Natural killer cell (primary cell): ENCODE measurements around the gene BOLA2B. TPM values are rescaled to one million over a fixed set of nuclear protein-coding genes. Genes with fewer than 3 reads are reported as not detected.

ENCODE experiments used
- ATAC-seq, 3 donors: fragments of 150-1000 bp in 2 of 3; fragments of 200-7000 bp in 1 of 3; cut with Tn5 transposase; 1 replicate in 1 of 3; 2 replicates in 2 of 3; pipeline ENCODE4 v1.10.0; 2021; ENCODE audit warnings: mild to moderate bottlenecking in 2 of 3, moderate library complexity in 2 of 3
- DNase-seq, 2 donors: peaks; one replicate each; pipeline versions ENCODE4 v3.0.0 to v3.0.0-alpha.2; 2013 to 2021; ENCODE audit warnings: mixed read lengths in 1 of 2
- H3K27ac ChIP-seq: one replicate; pipeline ENCODE4 v1.5.1; 2013; ENCODE audit warnings: mild to moderate bottlenecking, low read length
- H3K27me3 ChIP-seq: one replicate; pipeline ENCODE4 v1.6.1; 2013; ENCODE audit warnings: low read length; ENCODE audit not compliant: control insufficient read depth, insufficient read depth
- H3K36me3 ChIP-seq: one replicate; pipeline ENCODE4 v1.6.1; 2013; ENCODE audit warnings: low read length; ENCODE audit not compliant: control insufficient read depth, insufficient read depth
- H3K4me1 ChIP-seq: one replicate; pipeline ENCODE4 v1.6.1; 2013; ENCODE audit warnings: low read length; ENCODE audit not compliant: control insufficient read depth, insufficient read depth
- H3K4me3 ChIP-seq: one replicate; pipeline ENCODE4 v1.5.1; 2013; ENCODE audit warnings: low read length
- H3K9me3 ChIP-seq: one replicate; pipeline ENCODE4 v1.6.1; 2013; ENCODE audit warnings: low read length; ENCODE audit not compliant: control insufficient read depth, insufficient read depth
- H3K27ac Mint-ChIP-seq, 2 donors: one replicate each; pipeline ENCODE4 v1.8.0; 2022; ENCODE audit warnings: mild to moderate bottlenecking in 2 of 2, mixed read lengths in 2 of 2, moderate library complexity in 1 of 2
- H3K27me3 Mint-ChIP-seq, 2 donors: one replicate each; pipeline ENCODE4 v1.8.0; 2022; ENCODE audit warnings: low read depth in 2 of 2, mixed read lengths in 2 of 2
- H3K36me3 Mint-ChIP-seq: one replicate; pipeline ENCODE4 v1.8.0; 2022; ENCODE audit warnings: mixed read lengths
- H3K4me1 Mint-ChIP-seq, 2 donors: one replicate each; pipeline ENCODE4 v1.8.0; 2022; ENCODE audit warnings: mixed read lengths in 2 of 2
- H3K4me3 Mint-ChIP-seq: one replicate; pipeline ENCODE4 v1.8.0; 2022; ENCODE audit warnings: mild to moderate bottlenecking, moderate library complexity, mixed read lengths
- H3K9me3 Mint-ChIP-seq, 2 donors: one replicate each; pipeline ENCODE4 v1.8.0; 2022; ENCODE audit warnings: mixed read lengths in 2 of 2
- WGBS: methylation state at CpG from one replicate; pipeline ENCODE4 v1.1.7; 2013; ENCODE audit warnings: missing lambda C conversion rate; ENCODE audit not compliant: insufficient coverage; 5-methylcytosine and 5-hydroxymethylcytosine counted together
- intact Hi-C: fragments of 100-400 bp; cut with micrococcal nuclease; formaldehyde crosslinking; loops from one replicate; pipeline ENCODE4 v1.14.2; 2022
- total RNA-seq, 4 donors: library from RNA; stranded (reverse); fragments of 120-200 nt in 1 of 4; gene quantifications; one replicate each; pipeline versions ENCODE4 v1.2.3 to v1.2.4, GENCODE V29; 2013 to 2022
- TF ChIP-seq, protein P1 (sequence below): fragments of 200-600 bp; IDR thresholded peaks from one replicate; pipeline ENCODE4 v1.8.0; 2022; ENCODE audit warnings: antibody characterized with exemption

The BOLA2B gene
- total RNA-seq, 3 donors from 2014 or later (not counting 1 experiment from before 2014, with no cell fraction given): 63.0 to 94.3 (median 70.6) TPM

- H3K27ac Mint-ChIP-seq: peak overlapping the region in 1 of 2 donors; percentile 89
- no peak overlapping the region for H3K4me3 ChIP-seq
- DNase-seq (peak in 1 of 2 donors; percentile 22), ATAC-seq (no peak)
- H3K9me3 ChIP-seq: no peaks in the 10 kb centered on the region
- WGBS: 91% methylated on average over 19 of the region's 23 CpGs
- no peaks in the 10 kb centered on the region for H3K36me3 Mint-ChIP-seq
- H3K36me3 ChIP-seq: peaks cover 37% of the 10 kb centered on the region
- H3K27me3 ChIP-seq: no peaks in the 10 kb centered on the region
- peaks cover 36% of the 10 kb centered on the region for H3K4me1 ChIP-seq
- TF ChIP-seq, protein P1, sequence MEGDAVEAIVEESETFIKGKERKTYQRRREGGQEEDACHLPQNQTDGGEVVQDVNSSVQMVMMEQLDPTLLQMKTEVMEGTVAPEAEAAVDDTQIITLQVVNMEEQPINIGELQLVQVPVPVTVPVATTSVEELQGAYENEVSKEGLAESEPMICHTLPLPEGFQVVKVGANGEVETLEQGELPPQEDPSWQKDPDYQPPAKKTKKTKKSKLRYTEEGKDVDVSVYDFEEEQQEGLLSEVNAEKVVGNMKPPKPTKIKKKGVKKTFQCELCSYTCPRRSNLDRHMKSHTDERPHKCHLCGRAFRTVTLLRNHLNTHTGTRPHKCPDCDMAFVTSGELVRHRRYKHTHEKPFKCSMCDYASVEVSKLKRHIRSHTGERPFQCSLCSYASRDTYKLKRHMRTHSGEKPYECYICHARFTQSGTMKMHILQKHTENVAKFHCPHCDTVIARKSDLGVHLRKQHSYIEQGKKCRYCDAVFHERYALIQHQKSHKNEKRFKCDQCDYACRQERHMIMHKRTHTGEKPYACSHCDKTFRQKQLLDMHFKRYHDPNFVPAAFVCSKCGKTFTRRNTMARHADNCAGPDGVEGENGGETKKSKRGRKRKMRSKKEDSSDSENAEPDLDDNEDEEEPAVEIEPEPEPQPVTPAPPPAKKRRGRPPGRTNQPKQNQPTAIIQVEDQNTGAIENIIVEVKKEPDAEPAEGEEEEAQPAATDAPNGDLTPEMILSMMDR: no peak
- intact Hi-C loops: no loop called here
- H3K27ac ChIP-seq: peak overlapping the region; percentile 82
- no peaks in the 10 kb centered on the region for H3K27me3 Mint-ChIP-seq
- H3K9me3 Mint-ChIP-seq: no peaks in the 10 kb centered on the region
- peaks cover 19 to 34% of the 10 kb centered on the region in 2 donors for H3K4me1 Mint-ChIP-seq
- no peak overlapping the region for H3K4me3 Mint-ChIP-seq
These were observed 5.4 kb downstream of the BOLA2B start for GRCh38 chr16:30187971-30188561.

- intact Hi-C loops: no loop called here
- H3K4me3 ChIP-seq: no peak overlapping the region
- peaks cover 37% of the 10 kb centered on the region for H3K36me3 ChIP-seq
- Mint-ChIP-seq H3K4me3 (peak overlapping the region; percentile 81), H3K36me3 (no peaks in the 10 kb centered on the region), H3K4me1 (peaks cover 22 to 37% of the 10 kb centered on the region in 2 donors), H3K27ac (peak overlapping the region; percentile 89 to 97), H3K27me3 (no peaks in the 10 kb centered on the region), H3K9me3 (no peaks in the 10 kb centered on the region)
- H3K27ac ChIP-seq: peak overlapping the region; percentile 82
- TF ChIP-seq, protein P1: no peak
- H3K9me3 ChIP-seq: no peaks in the 10 kb centered on the region
- H3K4me1 ChIP-seq: peaks cover 40% of the 10 kb centered on the region
- ATAC-seq (no peak), DNase-seq (no peak)
- WGBS: 68% methylated on average over 5 of the region's 9 CpGs
- no peaks in the 10 kb centered on the region for H3K27me3 ChIP-seq
These were observed 6.0 kb downstream of the BOLA2B start for GRCh38 chr16:30187556-30187865.

DNA sequence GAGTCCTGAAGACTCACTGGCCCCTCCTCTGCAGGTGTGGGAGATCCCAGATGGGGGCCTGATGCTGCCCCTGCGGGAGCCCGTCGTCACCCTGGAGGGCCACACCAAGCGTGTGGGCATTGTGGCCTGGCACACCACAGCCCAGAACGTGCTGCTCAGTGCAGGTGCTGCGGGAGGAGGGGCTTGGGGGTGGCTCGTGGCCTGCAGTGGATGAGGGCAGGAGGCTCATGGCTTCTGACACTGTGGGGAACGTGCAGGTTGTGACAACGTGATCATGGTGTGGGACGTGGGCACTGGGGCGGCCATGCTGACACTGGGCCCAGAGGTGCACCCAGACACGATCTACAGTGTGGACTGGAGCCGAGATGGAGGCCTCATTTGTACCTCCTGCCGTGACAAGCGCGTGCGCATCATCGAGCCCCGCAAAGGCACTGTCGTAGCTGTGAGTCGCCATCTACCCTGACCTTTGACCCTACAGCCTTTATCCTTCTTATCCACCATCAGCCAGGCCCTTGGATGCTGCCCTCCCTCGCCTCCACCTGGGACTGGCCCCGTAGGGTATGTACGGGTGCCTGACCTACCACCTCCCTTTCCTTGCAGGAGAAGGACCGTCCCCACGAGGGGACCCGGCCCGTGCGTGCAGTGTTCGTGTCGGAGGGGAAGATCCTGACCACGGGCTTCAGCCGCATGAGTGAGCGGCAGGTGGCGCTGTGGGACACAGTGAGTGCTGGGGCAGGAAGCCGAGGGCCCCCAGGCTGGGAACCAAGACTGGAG, 6.5 kb downstream of the BOLA2B start:
- no peaks in the 10 kb centered on the region for H3K9me3 Mint-ChIP-seq
- no peaks in the 10 kb centered on the region for H3K27me3 Mint-ChIP-seq
- H3K36me3 Mint-ChIP-seq: no peaks in the 10 kb centered on the region
- intact Hi-C loops: no loop called here
- peaks cover 37% of the 10 kb centered on the region for H3K36me3 ChIP-seq
- peaks cover 28 to 43% of the 10 kb centered on the region in 2 donors for H3K4me1 Mint-ChIP-seq
- peak overlapping the region; percentile 89 to 97 for H3K27ac Mint-ChIP-seq
- peaks cover 46% of the 10 kb centered on the region for H3K4me1 ChIP-seq
- ATAC-seq (peak; percentile 20 to 54 (median 32)), DNase-seq (peak; percentile 90 to 94)
- H3K9me3 ChIP-seq: no peaks in the 10 kb centered on the region
- TF ChIP-seq, protein P1: peak; percentile 78
- WGBS: 17% methylated on average over 36 of the region's 36 CpGs
- peak overlapping the region; percentile 81 for H3K4me3 Mint-ChIP-seq
- H3K27me3 ChIP-seq: no peaks in the 10 kb centered on the region
- peak overlapping the region; percentile 92 for H3K4me3 ChIP-seq
- peak overlapping the region; percentile 82 for H3K27ac ChIP-seq
